HG03039 (cell line): Measurements from ENCODE around the gene ZNF430.
"Not testable (repeated sequence)": the region's sequence is repeated elsewhere in the genome, so short reads cannot be mapped to it uniquely, and the experiment has no call there.

Experiments
- ATAC-seq: cut with Tn5 transposase; IDR thresholded peaks from one replicate; pipeline ENCODE4 v1.9.1; 2021; ENCODE audit warnings: mild to moderate bottlenecking, moderate library complexity; ENCODE audit not compliant: unreplicated experiment

ZNF430 gene

DNA sequence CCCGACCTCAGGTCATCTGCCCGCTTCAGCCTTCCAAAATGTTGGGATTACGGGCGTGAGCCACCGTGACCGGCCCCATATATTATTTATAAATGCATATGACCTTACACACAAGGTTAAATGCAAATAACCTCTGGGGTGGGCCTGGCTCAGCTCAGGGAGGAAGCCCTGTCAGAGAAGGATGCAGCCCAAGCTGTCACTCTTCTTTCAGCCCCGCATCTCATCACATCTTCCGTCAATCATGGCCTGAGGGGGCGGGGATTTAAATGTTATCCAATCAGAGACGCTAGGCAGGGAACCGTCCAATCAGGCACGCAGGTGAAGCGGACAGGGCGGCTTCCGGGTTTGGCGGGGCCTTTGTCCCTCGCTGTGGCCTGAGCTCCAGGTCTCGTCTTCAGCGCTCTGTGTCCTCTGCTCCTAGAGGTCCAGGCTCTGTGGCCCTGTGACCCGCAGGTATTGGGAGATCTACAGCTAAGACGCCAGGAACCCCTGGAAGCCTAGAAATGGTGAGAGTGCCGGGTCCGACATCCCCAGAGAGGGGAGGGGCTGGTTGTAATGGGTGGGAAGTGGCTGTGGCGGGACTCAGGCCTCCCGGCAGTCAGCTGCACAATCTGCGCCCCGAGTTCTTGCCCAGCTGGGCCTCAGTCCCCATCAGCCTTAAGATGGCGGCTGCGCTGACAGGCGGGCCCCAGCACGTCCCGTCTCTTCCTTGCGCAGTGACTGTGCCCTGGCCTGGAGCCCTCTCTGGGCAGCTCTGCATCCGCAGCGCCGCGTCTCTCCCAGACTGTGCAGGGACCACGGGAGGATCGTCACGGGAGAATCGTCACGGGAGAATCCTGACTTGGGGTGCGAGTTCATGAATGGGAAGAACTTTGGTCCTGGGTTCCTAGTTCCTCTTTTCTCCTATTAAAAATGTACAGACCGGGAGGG, at the start of gene ZNF430:
Gene ZNF430 (plus strand): TSS at position 360 of the 930 bp plus-strand sequence. CDS start 144 bp downstream, at position 504.
- ATAC-seq, result peak; percentile 94

DNA sequence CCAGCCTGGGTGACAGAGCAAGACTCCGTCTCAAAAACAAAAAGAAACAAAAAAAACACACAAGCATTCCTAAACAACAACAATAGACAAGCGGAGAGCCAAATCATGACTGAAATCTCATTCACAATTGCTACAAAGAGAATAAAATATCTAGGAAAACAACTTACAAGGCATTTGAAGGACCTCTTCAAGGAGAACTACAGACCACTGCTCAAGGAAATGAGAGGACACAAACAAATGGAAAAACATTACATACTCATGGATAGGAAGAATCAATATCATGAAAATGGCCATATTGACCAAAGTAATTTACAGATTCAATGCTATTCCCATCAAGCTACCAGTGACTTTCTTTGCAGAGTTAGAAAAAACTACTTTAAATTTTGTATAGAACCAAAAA, 27.7 kb upstream of the ZNF430 start:
- not testable (repeated sequence) for ATAC-seq

DNA sequence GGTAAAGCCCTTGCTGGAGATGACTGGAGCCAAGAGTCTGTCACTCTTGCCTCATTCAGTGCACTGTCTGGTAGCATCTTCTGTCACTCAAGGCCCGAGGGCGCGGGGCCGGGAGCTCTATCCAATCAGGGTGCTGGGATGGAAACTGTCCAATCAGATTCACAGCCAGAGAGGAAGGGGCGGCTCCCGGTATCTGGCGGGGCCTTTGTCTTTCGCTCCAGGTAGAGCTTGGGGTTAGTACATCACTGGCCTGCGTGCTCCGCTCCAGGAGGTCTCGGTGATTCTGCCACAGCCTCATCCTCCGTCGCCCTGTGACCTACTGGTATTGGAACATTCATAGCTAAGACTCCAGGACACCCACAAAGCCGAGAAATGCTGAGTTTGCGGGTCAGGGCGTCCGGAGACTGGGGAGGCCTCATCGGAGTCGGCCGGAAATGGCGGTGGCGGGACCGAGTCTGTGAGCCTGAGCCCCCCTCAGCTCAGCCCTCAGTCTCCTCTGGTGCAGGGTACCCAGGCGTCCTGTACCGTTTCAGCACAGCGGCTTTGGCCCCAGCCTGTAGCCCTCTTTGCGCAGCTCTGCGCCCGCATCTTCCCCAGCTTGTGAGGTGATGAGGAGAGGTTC, 20.6 kb upstream of the ZNF430 start:
- peak; percentile 100 for ATAC-seq

DNA sequence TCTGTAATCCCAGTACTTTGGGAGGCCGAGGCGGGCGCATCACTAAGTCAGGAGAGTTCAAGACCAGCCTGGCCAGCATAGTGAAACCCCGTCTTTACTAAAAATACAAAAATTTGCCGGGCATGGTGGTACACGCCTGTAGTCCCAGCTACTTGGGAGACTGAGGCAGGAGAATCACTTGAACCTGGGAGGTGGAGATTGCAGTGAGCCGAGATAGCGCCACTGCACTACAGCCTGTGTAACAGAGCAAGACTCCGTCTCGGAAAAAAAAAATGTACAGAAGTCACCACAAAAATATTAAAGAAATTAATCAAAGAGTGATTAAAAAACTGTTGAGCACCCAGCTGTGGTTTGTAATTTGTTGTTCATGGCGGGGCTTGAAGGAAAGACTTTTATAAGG, 781 bp downstream of the ZNF430 start:
- not testable (repeated sequence) for ATAC-seq

DNA sequence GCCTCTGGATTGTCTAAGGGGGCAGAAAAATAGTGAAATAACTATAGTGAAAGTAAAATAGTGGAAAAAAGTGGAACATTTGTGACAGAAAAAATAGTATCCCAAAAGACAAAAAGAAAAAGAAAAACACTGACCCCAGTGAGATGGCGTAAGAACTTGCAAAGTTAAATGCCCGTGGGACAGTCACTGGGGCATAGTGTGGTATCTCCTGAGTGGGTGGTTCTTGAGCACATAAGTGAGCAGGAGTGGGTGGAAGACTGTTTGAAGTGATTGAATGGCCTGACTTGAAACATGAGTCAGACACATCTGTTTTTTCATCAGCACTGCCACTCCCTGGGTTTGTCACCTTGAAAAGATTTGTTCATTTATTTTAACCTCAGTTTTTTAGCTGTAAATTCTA, 2.5 kb downstream of the ZNF430 start:
- ATAC-seq, result no peak

DNA sequence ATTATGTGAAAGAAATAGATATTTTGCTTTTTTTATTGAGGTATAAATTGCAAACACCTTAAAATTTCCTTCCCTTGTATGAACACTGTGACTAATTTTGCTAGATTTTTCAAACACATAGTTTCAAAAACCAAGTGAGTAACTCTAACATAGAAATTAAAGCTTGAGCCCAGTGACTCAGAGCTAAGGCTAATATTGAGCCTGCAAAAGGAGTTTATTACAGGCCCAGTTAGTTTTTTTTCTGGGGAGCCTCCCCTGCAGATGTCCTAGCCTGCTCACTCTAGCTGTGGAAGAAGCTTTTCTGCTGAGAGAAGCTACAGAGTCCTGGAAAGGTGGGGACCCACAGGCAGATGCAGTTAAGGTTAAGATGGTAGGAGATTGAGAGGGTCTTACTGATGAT, 3.4 kb downstream of the ZNF430 start:
- no peak for ATAC-seq

DNA sequence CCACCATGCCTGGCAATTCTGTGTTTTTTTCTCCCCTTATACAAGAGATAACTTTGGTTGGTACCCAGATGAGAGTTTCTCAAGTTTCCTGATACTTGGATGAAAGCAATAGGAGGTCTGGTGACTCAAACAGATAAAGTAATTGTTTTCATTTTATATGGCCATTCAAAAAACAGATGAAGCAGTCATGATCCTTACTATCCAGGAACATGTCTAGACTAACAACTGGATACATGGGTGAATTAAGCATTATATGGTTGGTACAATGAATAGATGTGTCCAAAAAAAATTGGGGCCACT, 8.5 kb downstream of the ZNF430 start:
- ATAC-seq, result no peak

DNA sequence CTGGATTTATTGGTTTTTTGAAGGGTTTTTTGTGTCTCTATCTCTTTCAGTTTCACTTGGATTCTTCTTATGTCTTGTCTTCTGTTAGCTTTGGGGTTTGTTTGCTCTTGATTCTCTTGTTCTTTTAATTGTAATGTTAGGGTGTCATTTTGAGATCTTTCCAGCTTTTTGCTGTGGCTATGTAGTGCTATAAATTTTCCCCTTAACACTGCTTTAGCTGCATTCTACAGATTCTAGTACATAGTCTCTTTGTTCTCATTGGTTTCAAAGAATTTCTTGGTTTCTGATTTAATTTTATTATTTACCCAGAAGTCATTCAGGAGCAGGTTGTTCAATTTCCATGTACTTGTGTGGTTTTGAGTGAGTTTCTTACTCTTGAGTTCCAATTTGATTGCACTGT, 24.6 kb downstream of the ZNF430 start:
- ATAC-seq, result no peak

DNA sequence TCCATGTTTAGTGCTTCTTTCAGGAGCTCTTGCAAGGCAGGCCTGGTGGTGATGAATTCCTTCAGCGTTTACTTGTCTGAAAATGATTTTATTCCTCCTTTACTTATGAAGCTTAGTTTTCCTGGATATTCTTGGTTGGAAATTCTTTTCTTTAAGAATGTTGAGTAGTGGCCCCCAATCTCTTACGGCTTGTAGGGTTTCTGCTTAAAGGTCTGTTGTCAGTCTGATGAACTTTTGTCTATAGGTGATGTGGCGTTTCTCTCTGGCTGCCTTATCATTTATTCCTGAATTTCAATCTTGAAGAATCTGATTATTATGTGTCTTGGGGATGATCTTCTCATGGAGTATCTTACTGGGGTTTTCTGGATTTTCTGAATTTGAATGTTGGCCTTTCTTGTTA, 26.0 kb downstream of the ZNF430 start:
- no peak for ATAC-seq

DNA sequence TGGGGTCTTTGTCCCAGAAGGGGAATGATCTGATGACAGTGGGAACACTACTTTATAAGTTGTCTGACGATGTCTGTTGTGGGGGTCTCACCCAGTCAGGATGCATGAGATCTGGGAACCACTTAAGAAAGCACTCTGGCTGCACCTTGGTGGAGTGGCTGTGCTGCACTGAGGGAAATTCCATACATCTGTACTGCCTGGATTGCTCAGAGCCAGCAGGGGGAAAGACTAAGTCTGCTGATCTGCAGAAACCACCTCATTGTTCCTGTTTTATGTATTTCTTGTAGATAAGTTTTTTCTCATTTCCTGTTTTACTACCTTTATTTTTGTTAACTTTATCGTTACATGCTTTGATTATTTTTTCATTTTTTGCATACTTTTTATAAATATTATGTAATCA, 27.3 kb downstream of the ZNF430 start:
- no peak for ATAC-seq

DNA sequence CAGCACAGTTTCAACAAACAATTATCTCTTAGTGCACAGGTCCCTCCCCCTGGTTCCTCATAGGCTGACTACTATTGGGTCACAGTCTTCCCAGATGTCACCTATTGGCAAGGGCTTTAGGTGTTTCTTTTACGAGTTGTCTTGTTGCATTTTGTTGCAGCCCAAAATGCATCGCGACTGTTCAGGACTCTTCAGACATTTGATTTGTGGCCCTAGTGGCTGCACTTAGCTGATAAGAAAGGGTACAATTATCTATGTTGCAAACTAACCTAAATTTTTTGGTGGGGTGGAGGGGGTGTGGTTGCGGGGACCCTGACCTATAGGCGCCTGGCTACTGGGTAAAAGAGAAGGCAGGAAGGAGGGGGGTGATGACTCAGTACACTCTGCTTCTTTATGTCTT, 32.4 kb downstream of the ZNF430 start:
- no peak for ATAC-seq

DNA sequence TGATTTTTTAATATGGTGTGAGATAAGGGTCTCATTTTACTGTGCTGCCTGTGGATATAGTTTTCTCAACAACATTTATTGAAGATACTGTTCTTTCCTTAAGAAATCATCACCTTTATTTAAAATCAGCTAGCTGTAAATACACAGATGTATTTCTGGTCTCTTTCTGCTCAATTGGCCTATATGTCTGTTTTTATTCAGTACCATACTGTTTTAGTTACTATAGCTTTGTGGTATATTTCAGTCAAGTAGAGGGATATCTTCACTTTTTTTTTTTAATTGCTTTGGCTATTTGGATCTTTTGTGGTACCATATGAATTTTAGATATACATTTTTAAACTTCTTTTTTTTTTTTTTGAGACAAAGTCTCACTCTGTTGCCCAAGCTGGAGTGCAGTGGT, 44.9 kb downstream of the ZNF430 start:
- no peak for ATAC-seq

DNA sequence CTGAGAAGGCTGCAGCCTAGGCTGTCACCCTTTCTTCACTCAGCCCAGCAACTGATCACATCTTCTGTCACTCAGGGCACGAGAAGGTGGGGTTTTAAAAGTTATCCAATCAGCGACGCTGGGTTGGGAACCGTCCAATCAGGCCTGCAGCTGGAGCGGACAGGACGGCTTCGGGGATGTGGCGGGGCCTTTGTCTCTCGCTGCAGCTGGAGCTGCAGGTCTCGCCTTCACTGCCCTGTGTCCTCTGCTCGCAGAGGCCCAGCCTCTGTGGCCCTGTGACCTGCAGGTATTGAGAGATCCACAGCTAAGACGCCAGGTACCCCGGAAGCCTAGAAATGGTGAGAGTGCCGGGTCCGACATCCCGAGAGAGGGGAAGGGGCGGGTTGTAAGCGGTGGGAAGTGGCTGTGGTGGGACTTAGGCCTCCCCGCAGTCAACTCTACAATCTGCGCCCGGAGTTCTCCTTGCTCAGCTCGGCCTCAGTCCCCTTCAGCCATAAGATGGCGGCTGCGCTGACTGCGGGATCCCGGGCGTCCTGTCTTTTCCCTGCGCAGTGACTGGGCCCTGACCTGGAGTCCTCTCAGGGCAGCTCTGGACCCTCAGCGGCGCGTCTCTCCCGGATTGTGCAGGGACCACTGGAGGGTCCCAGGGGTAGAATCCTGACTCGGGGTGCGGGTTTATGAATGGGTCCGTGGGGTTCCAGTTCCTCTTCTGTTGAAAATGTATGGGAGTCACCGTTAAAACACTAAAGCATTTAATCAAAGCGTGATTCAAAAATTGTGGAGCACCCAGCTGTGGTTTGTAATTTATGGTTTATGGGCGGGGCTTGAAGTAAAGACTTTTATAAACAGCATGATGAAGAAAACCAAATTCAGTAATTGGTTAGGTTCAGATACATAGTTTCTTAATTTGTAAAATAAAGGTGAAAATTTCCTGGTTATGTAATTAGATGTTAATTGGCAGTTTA, 61.8 kb downstream of the ZNF430 start, which contains the start of gene ZNF714:
Gene ZNF714 (plus strand): TSS at position 193 of the 965 bp plus-strand sequence. CDS start 16,066 bp downstream, outside the sequence.
- ATAC-seq, result peak; percentile 98

DNA sequence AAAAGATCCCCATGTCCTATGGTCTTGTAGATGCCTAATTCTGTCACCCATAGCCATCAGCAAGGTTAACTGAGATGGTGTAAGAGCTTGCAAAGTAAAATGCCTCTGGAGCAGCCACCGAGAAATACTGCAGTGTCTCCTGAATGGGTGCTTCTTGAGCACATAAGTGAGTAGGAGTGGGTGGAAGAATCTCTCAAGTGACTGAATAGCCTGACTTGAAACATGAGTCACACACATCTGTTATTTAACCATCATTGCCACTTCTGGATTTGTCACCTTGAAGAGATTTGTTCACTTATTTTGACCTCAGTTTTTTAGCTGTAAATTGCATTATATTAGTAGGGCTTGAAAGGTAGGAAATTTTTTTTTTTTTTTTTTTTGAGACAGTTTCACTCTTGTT, 63.9 kb downstream of the ZNF430 start:
- no peak for ATAC-seq

DNA sequence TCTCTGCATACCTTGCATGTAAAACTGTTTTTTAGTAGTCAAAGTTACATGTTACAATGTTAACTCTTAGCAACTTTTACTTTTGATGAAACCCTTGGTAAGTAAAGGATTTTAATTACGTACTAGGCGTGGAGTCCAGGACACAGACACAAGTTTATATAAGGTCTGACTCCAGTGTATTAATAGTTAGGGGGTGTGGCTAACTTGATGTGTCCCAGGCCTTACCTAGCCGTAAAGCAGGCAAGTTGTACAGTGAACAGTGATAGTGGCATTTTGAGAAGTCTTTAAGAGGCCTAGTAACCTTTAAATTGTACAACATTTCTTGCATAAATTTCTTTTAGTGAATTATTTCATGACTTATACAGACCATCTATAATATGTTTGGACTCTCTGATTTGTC, 67.4 kb downstream of the ZNF430 start:
- no peak for ATAC-seq

DNA sequence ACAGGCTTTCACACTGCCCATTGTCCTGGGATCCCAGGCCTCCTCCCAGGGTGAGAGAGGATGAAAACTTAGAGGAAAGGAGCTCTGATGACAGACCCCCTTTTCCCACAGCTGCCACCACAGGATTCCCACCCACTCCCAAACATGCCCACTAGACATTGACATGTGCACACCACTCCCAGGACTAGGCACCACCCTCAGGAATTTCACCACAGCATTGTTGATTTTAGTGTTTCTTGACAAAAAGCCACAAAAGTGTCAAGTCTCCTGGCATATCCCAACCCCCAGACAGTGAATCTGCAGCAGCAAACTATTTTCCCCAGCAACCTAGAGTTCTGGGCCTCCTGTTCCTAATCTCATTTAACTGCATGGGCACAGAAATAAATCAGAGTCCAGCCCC, 71.7 kb downstream of the ZNF430 start:
- no peak for ATAC-seq

DNA sequence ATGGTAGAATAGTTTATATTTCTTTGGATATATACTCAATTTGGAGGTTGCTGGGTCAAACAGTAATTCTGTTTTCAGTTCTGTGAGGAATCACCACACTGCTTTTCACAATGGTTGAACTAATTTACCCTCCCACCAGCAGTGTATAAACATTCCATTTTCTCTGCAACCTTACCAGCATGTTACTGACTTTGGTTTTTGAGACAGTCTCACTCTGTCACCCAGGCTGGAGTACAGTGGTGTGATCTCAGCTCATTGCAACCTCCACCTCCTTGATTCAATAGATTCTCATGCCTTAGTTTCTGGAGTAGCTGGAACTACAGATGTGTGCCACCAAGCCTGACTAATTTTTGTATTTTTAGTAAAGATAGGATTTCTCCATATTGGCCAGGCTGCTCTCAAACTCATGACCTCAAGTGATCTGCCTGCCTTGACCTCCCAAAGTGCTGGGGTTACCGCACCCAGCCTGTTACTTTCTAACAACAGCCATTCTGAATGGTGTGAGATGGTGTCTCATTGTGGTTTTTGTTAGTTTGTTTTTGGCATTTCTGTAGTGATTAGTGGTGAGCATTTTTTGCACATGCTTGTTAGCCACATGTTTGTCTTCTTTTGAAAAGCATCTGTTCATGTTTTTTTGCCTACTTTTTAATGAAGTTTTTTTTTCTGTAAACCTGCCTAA, 74.0 kb downstream of the ZNF430 start:
- ATAC-seq, result no peak

DNA sequence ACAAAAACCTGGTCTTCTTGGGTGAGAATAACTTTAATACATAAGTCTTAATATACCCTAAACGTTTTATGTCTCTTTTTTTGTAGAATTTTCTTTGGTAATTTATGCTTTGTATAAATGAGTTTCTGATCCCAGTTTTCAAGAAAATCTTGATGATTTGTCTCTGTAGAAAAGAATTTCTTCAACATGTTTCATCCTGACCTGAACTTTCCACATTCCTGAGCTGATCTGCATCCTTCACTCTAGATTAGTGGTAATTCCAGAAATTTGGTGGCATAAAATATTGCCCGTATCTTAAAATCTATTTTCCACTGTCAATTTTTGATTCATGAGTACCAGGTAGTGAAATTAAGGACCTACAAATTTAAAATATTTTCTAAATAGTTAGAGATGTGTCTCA, 77.8 kb downstream of the ZNF430 start:
- ATAC-seq, result no peak

DNA sequence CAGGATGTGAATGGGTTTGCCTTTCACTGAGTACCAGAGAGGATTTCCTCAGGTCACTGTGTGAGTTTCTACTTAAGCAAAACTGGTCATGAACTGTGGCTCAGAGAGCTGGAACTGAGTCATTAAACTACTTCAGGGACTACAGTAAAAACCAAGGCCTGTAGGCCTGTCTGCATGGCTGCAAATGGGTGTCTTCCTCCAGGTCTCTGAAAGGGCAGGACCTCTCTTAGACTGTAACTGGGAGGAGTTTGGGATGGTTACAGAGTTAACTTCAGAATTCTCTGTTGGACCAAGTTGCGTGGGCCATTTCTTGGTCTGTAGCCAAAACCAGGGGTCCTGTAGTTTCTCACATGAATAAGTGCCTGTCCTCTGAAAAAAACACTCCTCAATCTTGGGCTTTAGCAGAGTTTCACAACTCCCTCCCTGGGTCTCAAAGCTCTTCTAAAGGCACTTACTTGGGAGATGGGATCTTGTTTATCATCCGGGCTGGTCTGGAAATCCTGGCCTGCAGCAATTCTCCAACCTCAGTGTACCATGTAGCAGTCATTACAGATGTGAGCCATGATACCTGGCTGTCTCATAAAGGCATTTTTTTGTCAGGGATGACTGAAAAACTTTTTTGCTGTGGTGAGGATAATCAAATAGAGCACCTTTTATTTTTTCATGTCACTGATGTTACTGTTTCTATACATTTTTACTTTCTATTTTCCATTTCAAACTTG, 81.2 kb downstream of the ZNF430 start:
- ATAC-seq, result no peak

DNA sequence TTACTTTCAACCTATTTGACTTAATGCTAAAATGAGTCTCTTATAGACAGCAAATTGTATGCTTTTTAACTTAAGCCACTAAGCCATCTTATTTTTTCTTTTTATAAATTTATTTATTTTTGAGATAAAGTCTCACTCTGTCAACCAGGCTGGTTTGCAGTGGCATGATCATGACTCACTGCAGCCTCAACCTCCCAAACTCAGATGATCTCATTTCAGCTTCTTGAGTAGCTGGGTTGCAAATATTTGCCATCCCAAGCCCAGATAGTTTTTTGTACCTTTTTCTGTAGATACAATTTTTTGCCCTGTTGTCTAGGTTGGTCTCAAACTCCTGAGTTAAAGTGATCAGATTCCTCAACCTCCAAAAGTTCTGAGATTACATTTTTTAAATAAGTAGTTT, 88.7 kb downstream of the ZNF430 start:
- no peak for ATAC-seq
